HFFc6 (cell line): ENCODE measurements around the gene PTCD2. TPM values are rescaled to one million over a fixed set of nuclear protein-coding genes. Genes with fewer than 3 reads are reported as not detected.

Experiments used
- DNase-seq: peaks from one replicate; pipeline ENCODE4 v3.0.0-alpha.2; 2018
- H3K27ac Mint-ChIP-seq: 2 replicates; pipeline ENCODE4 v1.8.0; 2020; ENCODE audit warnings: mild to moderate bottlenecking, mixed read lengths
- H3K27me3 Mint-ChIP-seq: 2 replicates; pipeline ENCODE4 v1.8.0; 2021; ENCODE audit warnings: mild to moderate bottlenecking, moderate library complexity, mixed read lengths; ENCODE audit not compliant: insufficient read depth
- H3K36me3 Mint-ChIP-seq: 2 replicates; pipeline ENCODE4 v1.8.0; 2021; ENCODE audit warnings: low read depth, mixed read lengths
- H3K4me1 Mint-ChIP-seq: 2 replicates; pipeline ENCODE4 v1.8.0; 2020; ENCODE audit warnings: low read depth, mixed read lengths
- H3K4me3 Mint-ChIP-seq: 2 replicates; pipeline ENCODE4 v1.8.0; 2020; ENCODE audit warnings: mild to moderate bottlenecking, moderate library complexity, mixed read lengths
- H3K9me3 Mint-ChIP-seq: 2 replicates; pipeline ENCODE4 v1.8.0; 2020; ENCODE audit warnings: mild to moderate bottlenecking, mixed read lengths
- total RNA-seq, 6 experiments: library from RNA; stranded (reverse); fragmentation: NEBNext Ultra II Directional; extraction: Animal tissue kit (Norgen Biotek cat#: 25700); gene quantifications; 2 replicates in 1 of 6; 3 replicates in 5 of 6; pipeline ENCODE4 v1.2.3, GENCODE V29; 2021
- TF ChIP-seq, protein P1 (sequence below): fragments of 200-600 bp; sonication (generic); IDR thresholded peaks from 2 replicates; pipeline ENCODE4 v1.5.0; 2021; ENCODE audit warnings: antibody characterized with exemption, mild to moderate bottlenecking

PTCD2 gene
- total RNA-seq, 6 experiments from 2014 or later, result 10.8 to 14.4 (median 12.9) TPM

DNA sequence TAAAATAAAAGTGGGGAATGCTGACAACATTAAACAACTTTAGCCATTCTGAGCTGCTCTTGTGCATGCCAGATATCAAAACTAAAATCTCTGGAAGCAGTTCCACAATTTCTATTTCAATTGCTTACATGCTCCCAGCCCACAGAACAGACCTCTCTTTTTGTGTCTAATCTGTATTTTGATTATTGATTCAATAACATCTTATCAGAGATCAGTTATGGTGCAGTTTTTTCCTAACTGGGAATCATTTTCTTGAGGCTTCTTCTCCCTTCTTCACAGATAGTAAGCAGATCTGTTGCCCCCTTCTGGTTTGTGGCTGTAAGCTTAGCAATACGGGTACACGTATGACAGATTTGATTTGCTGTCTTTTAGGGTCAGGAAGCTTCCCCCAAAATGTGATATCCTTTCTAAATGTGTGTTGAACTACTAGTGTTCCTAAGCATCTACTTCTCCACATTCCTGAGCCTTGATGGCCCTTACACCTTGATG, 39.5 kb upstream of the PTCD2 start:
- H3K4me3 Mint-ChIP-seq, result no peak overlapping the region
- DNase-seq, result peak; percentile 45
- H3K4me1 Mint-ChIP-seq, result peaks cover 41% of the 10 kb centered on the region
- peaks cover 40% of the 10 kb centered on the region for H3K36me3 Mint-ChIP-seq
- TF ChIP-seq, protein P1, sequence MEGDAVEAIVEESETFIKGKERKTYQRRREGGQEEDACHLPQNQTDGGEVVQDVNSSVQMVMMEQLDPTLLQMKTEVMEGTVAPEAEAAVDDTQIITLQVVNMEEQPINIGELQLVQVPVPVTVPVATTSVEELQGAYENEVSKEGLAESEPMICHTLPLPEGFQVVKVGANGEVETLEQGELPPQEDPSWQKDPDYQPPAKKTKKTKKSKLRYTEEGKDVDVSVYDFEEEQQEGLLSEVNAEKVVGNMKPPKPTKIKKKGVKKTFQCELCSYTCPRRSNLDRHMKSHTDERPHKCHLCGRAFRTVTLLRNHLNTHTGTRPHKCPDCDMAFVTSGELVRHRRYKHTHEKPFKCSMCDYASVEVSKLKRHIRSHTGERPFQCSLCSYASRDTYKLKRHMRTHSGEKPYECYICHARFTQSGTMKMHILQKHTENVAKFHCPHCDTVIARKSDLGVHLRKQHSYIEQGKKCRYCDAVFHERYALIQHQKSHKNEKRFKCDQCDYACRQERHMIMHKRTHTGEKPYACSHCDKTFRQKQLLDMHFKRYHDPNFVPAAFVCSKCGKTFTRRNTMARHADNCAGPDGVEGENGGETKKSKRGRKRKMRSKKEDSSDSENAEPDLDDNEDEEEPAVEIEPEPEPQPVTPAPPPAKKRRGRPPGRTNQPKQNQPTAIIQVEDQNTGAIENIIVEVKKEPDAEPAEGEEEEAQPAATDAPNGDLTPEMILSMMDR, result peak; percentile 73
- peaks cover 9% of the 10 kb centered on the region; the same call in 1 of the 2 replicates for H3K9me3 Mint-ChIP-seq
- H3K27ac Mint-ChIP-seq, result no peak overlapping the region
- H3K27me3 Mint-ChIP-seq, result no peaks in the 10 kb centered on the region; the same call in 1 of the 2 replicates

DNA sequence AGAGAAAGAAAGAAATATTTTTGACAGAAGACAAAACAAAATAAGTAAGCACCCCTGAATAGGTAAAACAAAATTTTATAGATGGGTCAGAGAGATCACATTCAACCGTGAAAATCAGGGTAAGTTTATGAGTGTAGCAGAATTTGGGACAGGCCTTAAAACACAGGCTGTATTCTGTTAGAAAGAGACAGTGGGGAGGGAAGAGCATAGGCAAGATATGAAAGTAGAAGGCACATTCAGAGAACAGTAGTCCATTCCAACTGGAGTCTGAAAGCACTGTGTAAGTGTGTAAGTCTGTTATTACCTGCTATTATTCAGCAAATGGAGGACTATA, 38.8 kb upstream of the PTCD2 start:
- Mint-ChIP-seq H3K27me3 (no peaks in the 10 kb centered on the region), H3K36me3 (peaks cover 32% of the 10 kb centered on the region), H3K4me3 (no peak overlapping the region), H3K27ac (0 out of 2 replicates have a peak overlapping the region, but pooled peaks have one; percentile 20), H3K9me3 (peaks cover 2% of the 10 kb centered on the region; the same call in 1 of the 2 replicates), H3K4me1 (peaks cover 41% of the 10 kb centered on the region)
- no peak for DNase-seq
- TF ChIP-seq, protein P1, result no peak

DNA sequence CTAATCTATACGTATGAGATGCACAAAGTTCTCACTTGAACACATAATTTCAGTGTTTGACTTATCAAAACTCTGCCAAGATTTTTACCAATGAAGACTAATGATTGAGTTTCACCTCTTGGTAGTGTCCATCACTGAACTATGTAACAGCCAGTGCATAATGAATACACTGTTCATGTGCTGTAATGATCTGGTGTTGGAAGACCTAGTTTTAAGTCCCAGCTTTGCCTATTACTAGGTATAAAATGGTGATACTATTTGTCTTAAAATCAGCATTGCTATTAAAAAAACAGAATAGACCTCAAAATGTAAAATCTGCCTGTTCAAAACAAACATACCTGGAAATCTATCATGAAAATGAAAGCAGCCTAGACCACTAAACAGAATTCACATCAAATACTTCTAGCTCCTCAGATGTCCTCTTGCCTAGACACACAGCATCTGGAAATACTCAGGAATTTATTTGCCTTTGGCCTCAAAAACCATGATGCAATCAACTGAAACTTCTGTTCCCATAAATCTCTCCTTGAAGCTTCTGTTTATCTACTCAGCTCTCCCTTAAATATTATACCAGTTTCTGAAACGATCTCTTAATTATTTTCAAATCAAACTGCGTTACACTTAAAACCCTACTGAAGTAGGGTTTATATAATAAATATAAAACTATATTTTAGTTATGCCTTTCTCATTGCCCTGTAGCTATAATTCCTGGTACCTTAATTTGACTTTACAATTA, 38.2 kb upstream of the PTCD2 start:
- Mint-ChIP-seq H3K27ac (peak overlapping the region; percentile 26), H3K27me3 (no peaks in the 10 kb centered on the region)

DNA sequence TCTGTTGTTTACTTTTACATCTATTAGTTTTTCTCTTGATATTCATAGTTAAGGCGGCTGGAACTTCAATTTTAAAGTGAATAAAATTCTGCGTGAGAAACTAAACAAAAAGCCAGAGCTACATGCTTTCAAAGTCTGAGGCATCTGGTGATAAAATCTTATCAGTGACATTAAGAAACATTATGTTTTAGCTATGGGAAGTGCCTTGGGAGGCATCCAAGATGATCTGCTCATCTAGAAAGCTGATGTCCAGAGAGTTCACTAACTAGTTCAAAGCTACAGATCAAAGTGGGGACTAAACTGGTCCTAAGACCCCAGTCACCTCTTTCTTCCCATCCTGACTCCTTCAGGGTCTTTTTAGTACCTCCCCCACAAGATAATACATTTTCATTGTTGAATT, 37.3 kb upstream of the PTCD2 start:
- H3K9me3 Mint-ChIP-seq, result no peaks in the 10 kb centered on the region
- H3K27me3 Mint-ChIP-seq, result no peaks in the 10 kb centered on the region
- H3K36me3 Mint-ChIP-seq, result peaks cover 26% of the 10 kb centered on the region
- H3K27ac Mint-ChIP-seq, result peak overlapping the region; percentile 27
- H3K4me3 Mint-ChIP-seq, result no peak overlapping the region
- peaks cover 41% of the 10 kb centered on the region for H3K4me1 Mint-ChIP-seq
- no peak for DNase-seq
- TF ChIP-seq, protein P1, result no peak

More for the DNA sequence above, 38.2 kb upstream of the PTCD2 start:
- Mint-ChIP-seq H3K9me3 (no peaks in the 10 kb centered on the region), H3K4me3 (0 out of 2 replicates have a peak overlapping the region, but pooled peaks have one; percentile 0), H3K36me3 (peaks cover 30% of the 10 kb centered on the region), H3K4me1 (peaks cover 41% of the 10 kb centered on the region)
- TF ChIP-seq, protein P1, result no peak
- DNase-seq, result peak; percentile 64

DNA sequence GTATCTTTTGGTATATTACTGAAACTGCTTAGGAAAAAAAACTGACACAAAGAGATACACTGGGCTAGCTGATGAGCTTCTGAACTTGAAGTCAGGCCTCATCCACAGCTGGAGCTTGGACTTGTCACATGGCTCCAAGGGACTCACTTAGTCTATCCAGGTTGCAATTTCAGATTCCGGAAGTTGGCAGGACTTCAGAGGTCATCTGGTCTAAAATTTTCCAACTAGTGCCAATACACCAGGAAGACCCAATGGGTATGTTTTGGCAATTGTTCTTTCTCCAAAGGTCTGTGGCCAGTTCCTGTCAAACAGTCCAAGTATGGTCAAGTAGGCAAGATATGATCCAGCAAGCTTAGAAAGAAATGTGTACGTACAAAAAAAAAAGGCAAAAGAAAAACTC, 36.8 kb upstream of the PTCD2 start:
- Mint-ChIP-seq H3K4me3 (no peak overlapping the region), H3K27me3 (no peaks in the 10 kb centered on the region), H3K36me3 (peaks cover 28% of the 10 kb centered on the region), H3K4me1 (peaks cover 41% of the 10 kb centered on the region), H3K9me3 (no peaks in the 10 kb centered on the region), H3K27ac (peak overlapping the region; percentile 27)
- DNase-seq, result no peak
- TF ChIP-seq, protein P1, result no peak
